Endothelial cell of umbilical vein (primary cell): ENCODE data around the gene DEPDC1. TPM values are rescaled to one million over a fixed set of nuclear protein-coding genes. Genes with fewer than 3 reads are reported as not detected.

Source experiments
- BruUV-seq: library from RNA; stranded (reverse); fragments of 400-500 nt; replicated peaks from 2 replicates; lab custom pipeline; 2021; lab: Mats Ljungman, UMichigan
- CTCF ChIA-PET: fragments of 300-600, 350-600 bp; sonication (Branson Sonifier 250); formaldehyde crosslinking; loops from one replicate; lab custom pipeline; 2021; ENCODE audit warnings: antibody characterized with exemption, inconsistent platforms; lab: Charles Lee
- POLR2A ChIA-PET: fragments of 300-600, 350-600 bp; sonication (Branson Sonifier 250); formaldehyde crosslinking; loops from one replicate; lab custom pipeline; 2021; ENCODE audit warnings: antibody characterized with exemption, inconsistent platforms; lab: Charles Lee
- DNase-seq: peaks from one replicate; pipeline ENCODE4 v3.0.0-alpha.2; 2011; ENCODE audit warnings: low read depth, low spot score
- FAIRE-seq: peaks from 2 replicates; lab custom pipeline; 2011; peaks lifted over from hg19 to GRCh38; lab: Jason Lieb, UNC
- H2AFZ ChIP-seq: 2 replicates; pipeline ENCODE4 v1.6.0; 2012; ENCODE audit warnings: low read depth, low read length, control low read depth, inconsistent platforms
- H3K27ac ChIP-seq: 2 replicates; pipeline ENCODE4 v1.5.1; 2011; ENCODE audit warnings: low read depth, mild to moderate bottlenecking, control low read depth, low read length, moderate library complexity; ENCODE audit not compliant: insufficient read depth
- H3K27me3 ChIP-seq, 2 experiments: 2 replicates each; pipeline versions ENCODE4 v1.6.0 to v1.6.1; 2011; ENCODE audit warnings: low read length in 2 of 2, mixed read lengths in 1 of 2; ENCODE audit not compliant: control insufficient read depth in 2 of 2, insufficient read depth in 2 of 2
- H3K36me3 ChIP-seq, 2 experiments: 2 replicates in 1 of 2; 3 replicates in 1 of 2; pipeline ENCODE4 v1.5.1; 2011; ENCODE audit warnings: low read length in 2 of 2, mild to moderate bottlenecking in 1 of 2, moderate library complexity in 1 of 2; ENCODE audit not compliant: control insufficient read depth in 2 of 2, insufficient read depth in 2 of 2; ENCODE audit errors: extremely low read depth in 1 of 2
- H3K4me1 ChIP-seq: 3 replicates; pipeline ENCODE4 v1.5.1; 2011; ENCODE audit warnings: mild to moderate bottlenecking, low read length; ENCODE audit not compliant: control insufficient read depth, insufficient read depth; ENCODE audit errors: extremely low read depth
- H3K4me2 ChIP-seq: 2 replicates; pipeline ENCODE4 v1.6.1; 2011; ENCODE audit warnings: low read length, control low read depth, mixed read lengths; ENCODE audit not compliant: insufficient read depth
- H3K4me3 ChIP-seq, 3 experiments: fragments of 200-600 bp in 1 of 3; sonication (generic), shearing (Covaris generic) in 1 of 3; replicated peaks in 1 of 3; 2 replicates each; pipeline ENCODE4 v1.5.1; 2011 to 2016; ENCODE audit warnings: control low read depth in 3 of 3, low read length in 3 of 3, mild to moderate bottlenecking in 2 of 3, inconsistent platforms in 1 of 3, low read depth in 1 of 3, moderate library complexity in 1 of 3; ENCODE audit not compliant: insufficient read depth in 1 of 3
- H3K79me2 ChIP-seq: 2 replicates; pipeline ENCODE4 v1.6.0; 2012; ENCODE audit warnings: low read length, inconsistent platforms; ENCODE audit not compliant: control insufficient read depth, insufficient read depth
- H3K9ac ChIP-seq: replicated peaks from 2 replicates; pipeline ENCODE3; 2011; ENCODE audit warnings: low read length, control low read depth; ENCODE audit not compliant: insufficient read depth; ENCODE audit errors: extremely low read depth
- H3K9me1 ChIP-seq: replicated peaks from 3 replicates; pipeline ENCODE4 v1.6.0; 2011; ENCODE audit warnings: mild to moderate bottlenecking, low read length; ENCODE audit not compliant: control insufficient read depth, insufficient read depth; ENCODE audit errors: extremely low read depth
- H3K9me3 ChIP-seq: replicated peaks from 2 replicates; pipeline ENCODE4 v1.5.1; 2012; ENCODE audit warnings: low read length, inconsistent platforms; ENCODE audit not compliant: control insufficient read depth, insufficient read depth
- H4K20me1 ChIP-seq: replicated peaks from 2 replicates; pipeline ENCODE3; 2011; ENCODE audit warnings: mild to moderate bottlenecking, low read length; ENCODE audit not compliant: control insufficient read depth, insufficient read depth; ENCODE audit errors: extremely low read depth
- EZH2 ChIP-seq: IDR thresholded peaks from 2 replicates; pipeline ENCODE4 v1.6.1; 2012; ENCODE audit warnings: borderline replicate concordance, low read depth, mild to moderate bottlenecking, moderate library complexity, low read length, inconsistent platforms; ENCODE audit not compliant: severe bottlenecking
- FOS ChIP-seq: IDR thresholded peaks from 2 replicates; pipeline ENCODE4 v1.6.1; 2011; ENCODE audit warnings: mild to moderate bottlenecking, low read length, moderate library complexity, borderline replicate concordance; ENCODE audit not compliant: insufficient read depth
- GATA2 ChIP-seq: IDR thresholded peaks from 2 replicates; pipeline ENCODE4 v1.7.0; 2011; ENCODE audit warnings: low read depth, mild to moderate bottlenecking, moderate library complexity, mixed read lengths, low read length; ENCODE audit not compliant: insufficient read length, insufficient read depth
- JUN ChIP-seq: IDR thresholded peaks from 2 replicates; pipeline ENCODE4 v1.6.1; 2011; ENCODE audit warnings: borderline replicate concordance, low read depth; ENCODE audit not compliant: insufficient read length, insufficient read depth
- MYC ChIP-seq: IDR thresholded peaks from one replicate; pipeline ENCODE4 v1.6.1; 2011; ENCODE audit warnings: mild to moderate bottlenecking, low read depth, low read length
- POLR2A ChIP-seq: IDR thresholded peaks from 2 replicates; pipeline ENCODE4 v1.6.1; 2012; ENCODE audit warnings: low read depth, mild to moderate bottlenecking, control low read depth, low read length
- POLR2AphosphoS5 ChIP-seq: IDR thresholded peaks from 2 replicates; pipeline ENCODE4 v1.6.1; 2012; ENCODE audit warnings: low read depth, mild to moderate bottlenecking, control low read depth, low read length, moderate library complexity; ENCODE audit not compliant: insufficient read depth
- dilution Hi-C: fragments of 300-500 bp; cut with MboI; formaldehyde crosslinking; loops from one replicate; pipeline ENCODE4 v1.15.0; 2019; ENCODE audit warnings: low sequenced_read_pairs; ENCODE audit not compliant: extremely low pct_ligation_motif_present
- intact Hi-C: fragments of 100-400 bp; cut with micrococcal nuclease; formaldehyde crosslinking; loops from one replicate; pipeline ENCODE4 v1.10.0; 2022
- polyA plus RNA-seq, 4 experiments: library from polyadenylated mRNA; depleted of rRNA in 3 of 4; stranded (reverse) in 3 of 4; unstranded in 1 of 4; fragments of >200 nt; gene quantifications; 2 replicates each; pipeline versions ENCODE4 v1.2.1 to v1.2.3, GENCODE V29; 2011 to 2012; ENCODE audit warnings: missing spikeins in 1 of 4
- total RNA-seq: library from RNA; stranded (reverse); gene quantifications from 2 replicates; pipeline ENCODE4 v1.2.3, GENCODE V29; 2021
- TF ChIP-seq, protein P1 (sequence below): IDR thresholded peaks from 2 replicates; pipeline ENCODE4 v1.6.1; 2011; ENCODE audit not compliant: insufficient read depth, insufficient read length
- TF ChIP-seq, protein P2 (sequence below), 2 donors: IDR thresholded peaks; 1 replicate in 1 of 2; 2 replicates in 1 of 2; pipeline ENCODE4 v1.5.1; 2011; ENCODE audit warnings: low read length in 2 of 2, mild to moderate bottlenecking in 2 of 2, moderate library complexity in 2 of 2, control low read depth in 1 of 2, inconsistent platforms in 1 of 2, low read depth in 1 of 2; ENCODE audit not compliant: insufficient read depth in 1 of 2; ENCODE audit errors: extremely low read depth in 1 of 2

Gene DEPDC1
- total and polyA plus RNA-seq, 2 donors (not counting 3 experiments of a cell fraction or from before 2014, with no cell fraction given), result 5.5 to 30.4 TPM

DNA sequence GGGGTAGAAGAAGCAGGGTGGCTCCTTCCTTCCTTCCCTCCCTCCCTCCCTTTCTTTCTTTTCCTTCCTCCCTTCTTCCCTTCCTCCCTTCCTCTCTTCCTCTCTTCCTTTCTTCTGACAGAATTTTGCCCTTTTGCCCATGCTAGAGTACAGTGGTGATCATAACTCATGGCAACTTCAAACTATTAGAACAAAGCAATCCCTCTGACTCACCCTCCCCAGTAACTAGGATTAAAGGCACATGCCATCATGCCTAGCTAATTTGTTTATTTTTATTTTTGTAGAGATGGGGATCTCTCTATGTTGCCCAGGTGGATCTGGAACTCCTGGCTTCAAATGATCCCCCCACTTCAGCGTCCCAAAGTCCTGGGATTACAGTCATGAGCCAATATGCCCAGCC lies 37.1 kb downstream of the DEPDC1 start:
- H3K4me3 ChIP-seq, result no peak overlapping the region
- FAIRE-seq, result no peak

DNA sequence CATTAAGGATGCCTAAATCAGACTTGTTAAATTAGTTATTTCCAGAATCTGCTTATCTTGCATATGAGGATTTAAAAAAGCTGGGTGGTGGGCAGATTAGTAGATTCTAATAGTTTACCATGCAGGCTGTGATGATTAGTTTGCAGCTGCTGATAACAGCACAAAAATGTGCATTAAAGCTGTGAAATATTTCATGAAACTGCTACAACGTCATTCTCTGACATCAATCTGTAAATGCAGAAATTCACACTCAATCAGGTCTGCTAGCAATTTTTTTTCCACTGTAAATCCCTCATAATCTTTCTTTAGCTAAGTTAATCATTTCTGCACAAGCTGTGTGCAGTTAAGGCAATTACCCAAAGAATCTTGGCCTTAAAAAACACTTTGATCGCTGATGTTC lies 37.8 kb downstream of the DEPDC1 start:
- Histone ChIP-seq H3K4me3 (no peak overlapping the region), H3K27ac (no peak overlapping the region), H3K79me2 (no peaks in the 10 kb centered on the region), H4K20me1 (no peaks in the 10 kb centered on the region), H3K36me3 (no peaks in the 10 kb centered on the region), H2AFZ (no peak overlapping the region), H3K4me2 (no peak overlapping the region), H3K9ac (no peak overlapping the region), H3K4me1 (no peaks in the 10 kb centered on the region), H3K9me1 (no peaks in the 10 kb centered on the region), H3K9me3 (no peaks in the 10 kb centered on the region), H3K27me3 (no peaks in the 10 kb centered on the region)
- ChIA-PET POLR2A (no interaction called here), CTCF (interaction anchor here (1.0 kb wide), 1 partner anchor 16 kb away, joined by 3 read pairs; no protein-coding TSS in a partner anchor)
- DNase-seq (no peak), FAIRE-seq (no peak)
- dilution Hi-C loops (no loop called here), intact Hi-C loops (no loop called here)
- TF ChIP-seq GATA2 (no peak), EZH2 (no peak), JUN (no peak), POLR2A (no peak), FOS (no peak), POLR2AphosphoS5 (no peak), MYC (no peak)
- TF ChIP-seq, protein P1, sequence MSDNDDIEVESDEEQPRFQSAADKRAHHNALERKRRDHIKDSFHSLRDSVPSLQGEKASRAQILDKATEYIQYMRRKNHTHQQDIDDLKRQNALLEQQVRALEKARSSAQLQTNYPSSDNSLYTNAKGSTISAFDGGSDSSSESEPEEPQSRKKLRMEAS, result no peak
- TF ChIP-seq, protein P2, sequence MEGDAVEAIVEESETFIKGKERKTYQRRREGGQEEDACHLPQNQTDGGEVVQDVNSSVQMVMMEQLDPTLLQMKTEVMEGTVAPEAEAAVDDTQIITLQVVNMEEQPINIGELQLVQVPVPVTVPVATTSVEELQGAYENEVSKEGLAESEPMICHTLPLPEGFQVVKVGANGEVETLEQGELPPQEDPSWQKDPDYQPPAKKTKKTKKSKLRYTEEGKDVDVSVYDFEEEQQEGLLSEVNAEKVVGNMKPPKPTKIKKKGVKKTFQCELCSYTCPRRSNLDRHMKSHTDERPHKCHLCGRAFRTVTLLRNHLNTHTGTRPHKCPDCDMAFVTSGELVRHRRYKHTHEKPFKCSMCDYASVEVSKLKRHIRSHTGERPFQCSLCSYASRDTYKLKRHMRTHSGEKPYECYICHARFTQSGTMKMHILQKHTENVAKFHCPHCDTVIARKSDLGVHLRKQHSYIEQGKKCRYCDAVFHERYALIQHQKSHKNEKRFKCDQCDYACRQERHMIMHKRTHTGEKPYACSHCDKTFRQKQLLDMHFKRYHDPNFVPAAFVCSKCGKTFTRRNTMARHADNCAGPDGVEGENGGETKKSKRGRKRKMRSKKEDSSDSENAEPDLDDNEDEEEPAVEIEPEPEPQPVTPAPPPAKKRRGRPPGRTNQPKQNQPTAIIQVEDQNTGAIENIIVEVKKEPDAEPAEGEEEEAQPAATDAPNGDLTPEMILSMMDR (IDR thresholded peaks at IDR 0.05; ENCODE audit: extremely low read depth in 1 of 2, insufficient read depth in 1 of 2, low read depth in 1 of 2, low read length in 2 of 2), result no peak
- BruUV-seq, result no TSS peak

More for the DNA sequence above, 37.1 kb downstream of the DEPDC1 start:
- H3K9me3 ChIP-seq, result no peaks in the 10 kb centered on the region
- no peak for TF ChIP-seq MYC
- TF ChIP-seq FOS, result peak; percentile 41
- DNase-seq, result peak; percentile 4
- H3K4me2 ChIP-seq, result no peak overlapping the region
- no peaks in the 10 kb centered on the region for H3K9me1 ChIP-seq
- CTCF ChIA-PET, result interaction anchor here (1.2 kb wide), 1 partner anchor 11 kb away, joined by 3 read pairs; no protein-coding TSS in a partner anchor
- intact Hi-C loops (no loop called here), dilution Hi-C loops (no loop called here)
- H3K27ac ChIP-seq, result no peak overlapping the region
- H3K27me3 ChIP-seq, result no peaks in the 10 kb centered on the region
- BruUV-seq, result no TSS peak
- H3K9ac ChIP-seq, result no peak overlapping the region
- H4K20me1 ChIP-seq, result no peaks in the 10 kb centered on the region
- no peaks in the 10 kb centered on the region for H3K79me2 ChIP-seq
- no peaks in the 10 kb centered on the region for H3K36me3 ChIP-seq
- no peak overlapping the region for H2AFZ ChIP-seq
- POLR2A ChIA-PET, result no interaction called here
- H3K4me1 ChIP-seq, result no peaks in the 10 kb centered on the region
